HepG2 (cell line): ENCODE measurements around the gene MGST2. TPM values are rescaled to one million over a fixed set of nuclear protein-coding genes. Genes with fewer than 3 reads are reported as not detected.
A peak's percentile ranks its signal among the peaks of the same experiment; 100 is the strongest.

Source experiments
- ARNTL ChIP-seq: sonication (generic); formaldehyde crosslinking; IDR thresholded peaks from 2 replicates; pipeline ENCODE4 v1.4.0; 2020; ENCODE audit warnings: mild to moderate bottlenecking, missing genetic modification reagents
- ETV6 ChIP-seq: sonication (generic); formaldehyde crosslinking; conservative IDR thresholded peaks from 2 replicates; pipeline ENCODE4 v1.4.0; 2020; ENCODE audit warnings: missing genetic modification reagents
- GATA4 ChIP-seq: sonication (generic); IDR thresholded peaks from 2 replicates; pipeline ENCODE4 v1.6.1; 2016; ENCODE audit warnings: antibody characterized with exemption, low read depth, borderline replicate concordance
- GFI1 ChIP-seq: sonication (generic); formaldehyde crosslinking; IDR thresholded peaks from 2 replicates; pipeline ENCODE4 v1.5.0; 2020; ENCODE audit warnings: missing genetic modification reagents, mild to moderate bottlenecking, borderline replicate concordance
- NR2F1 ChIP-seq, 2 experiments: fragments of 450-650 bp in 1 of 2; formaldehyde crosslinking in 1 of 2; IDR thresholded peaks; 2 replicates each; pipeline versions ENCODE4 v1.5.0 to v1.6.1; 2016 to 2020; ENCODE audit warnings: mild to moderate bottlenecking in 1 of 2, missing compliant biosample characterization in 1 of 2, missing genetic modification reagents in 1 of 2, moderate library complexity in 1 of 2
- ZEB1 ChIP-seq: IDR thresholded peaks from 2 replicates; pipeline ENCODE4 v1.6.1; 2012; ENCODE audit warnings: mild to moderate bottlenecking, low read depth, inconsistent platforms; ENCODE audit not compliant: insufficient replicate concordance
- ZFP36L1 ChIP-seq: sonication (generic); formaldehyde crosslinking; IDR thresholded peaks from 2 replicates; pipeline ENCODE4 v1.8.0; 2022; ENCODE audit warnings: mild to moderate bottlenecking, missing genetic modification reagents, moderate library complexity
- ZHX1 ChIP-seq: sonication (generic); formaldehyde crosslinking; IDR thresholded peaks from 2 replicates; pipeline ENCODE4 v1.8.1; 2022; ENCODE audit warnings: low read depth, mild to moderate bottlenecking, missing genetic modification reagents
- ZMYM4 ChIP-seq: sonication (generic); formaldehyde crosslinking; IDR thresholded peaks from 2 replicates; pipeline ENCODE4 v1.8.1; 2023; ENCODE audit warnings: mild to moderate bottlenecking, missing genetic modification reagents
- ZNF678 ChIP-seq: sonication (generic); formaldehyde crosslinking; IDR thresholded peaks from 2 replicates; pipeline ENCODE4 v1.4.0; 2020; ENCODE audit warnings: mild to moderate bottlenecking, missing genetic modification reagents
- ZNF747 ChIP-seq: sonication (generic); formaldehyde crosslinking; IDR thresholded peaks from 2 replicates; pipeline ENCODE4 v1.8.1; 2023; ENCODE audit warnings: missing genetic modification reagents, mild to moderate bottlenecking, borderline replicate concordance
- polyA plus RNA-seq, 8 experiments: library from polyadenylated mRNA; depleted of rRNA in 3 of 8; stranded (reverse) in 7 of 8; unstranded in 1 of 8; fragments of >200 nt; fragmentation: Illumina TruSeq in 4 of 8; extraction: Trizol in 4 of 8; gene quantifications; 2 replicates each; pipeline versions ENCODE4 v1.2.1 to v1.2.3, GENCODE V29; 2011 to 2016; ENCODE audit warnings: low read depth in 4 of 8, missing spikeins in 1 of 8, mixed read lengths in 1 of 8; ENCODE audit not compliant: insufficient read depth in 1 of 8
- total RNA-seq, 5 experiments: library from RNA; depleted of rRNA; stranded (reverse); fragments of >200 nt; fragmentation: Illumina TruSeq; extraction: Trizol; gene quantifications; 2 replicates each; pipeline ENCODE4 v1.2.3, GENCODE V29; 2016; ENCODE audit warnings: low read depth in 1 of 5
- TF ChIP-seq, protein P1 (sequence below): sonication (generic); formaldehyde crosslinking; conservative IDR thresholded peaks from 2 replicates; pipeline ENCODE4 v1.4.0; 2020; ENCODE audit warnings: mild to moderate bottlenecking, missing genetic modification reagents, moderate library complexity
- TF ChIP-seq, protein P2 (sequence below): sonication (generic); formaldehyde crosslinking; IDR thresholded peaks from 2 replicates; pipeline ENCODE4 v1.4.0; 2020; ENCODE audit warnings: missing genetic modification reagents

The MGST2 gene
- total and polyA plus RNA-seq, 2 of the 13 experiments (the other 11 are each of a cell fraction or from before 2014, with no cell fraction given), result 205 to 416 TPM

DNA sequence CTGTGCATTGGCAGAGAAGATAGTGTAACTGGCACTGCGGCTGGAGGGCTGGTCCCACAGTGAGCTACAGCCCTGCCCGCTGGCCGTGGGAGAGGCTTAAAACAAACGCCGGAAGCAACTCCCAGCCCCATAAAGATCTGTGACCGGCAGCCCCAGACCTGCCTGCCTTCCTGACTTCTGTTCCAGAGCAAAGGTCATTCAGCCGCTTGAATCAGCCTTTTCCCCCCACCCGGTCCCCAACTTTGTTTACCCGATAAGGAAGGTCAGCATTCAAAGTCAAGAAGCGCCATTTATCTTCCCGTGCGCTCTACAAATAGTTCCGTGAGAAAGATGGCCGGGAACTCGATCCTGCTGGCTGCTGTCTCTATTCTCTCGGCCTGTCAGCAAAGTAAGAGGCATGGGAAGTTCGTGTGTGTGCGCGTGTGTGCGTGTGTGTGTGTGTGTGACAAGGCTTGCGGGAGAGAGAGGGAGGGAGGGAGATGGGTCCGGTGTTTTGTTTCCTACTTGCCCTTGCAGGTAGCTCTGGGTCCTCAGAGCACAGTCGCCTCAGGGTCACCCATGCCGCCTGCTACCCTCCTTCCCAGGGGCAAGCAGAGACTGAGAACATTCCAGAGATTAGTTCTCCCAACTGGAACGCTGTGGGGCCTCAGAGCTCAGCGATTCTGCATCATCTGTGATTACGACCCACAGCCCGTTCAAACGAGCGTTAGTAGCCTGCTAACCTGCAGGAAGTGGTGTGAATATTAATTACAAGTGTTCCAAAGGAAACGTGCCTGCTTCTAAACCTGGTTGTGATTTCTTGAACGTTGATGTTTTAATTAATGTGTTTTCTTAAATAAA lies at the start of gene MGST2 (continued):
- 0 out of 2 replicates have a peak, but pooled peaks have one; percentile 74 for TF ChIP-seq ZNF747
- no peak; the same call in 1 of the 2 replicates for TF ChIP-seq ETV6 (CRISPR knock-in tag)
- TF ChIP-seq NR2F1 (CRISPR knock-in tag; IDR thresholded peaks at IDR 0.05), result peak; percentile 68 to 87; a peak in 3 of 4 replicates
- TF ChIP-seq GFI1 (CRISPR knock-in tag), result peak; percentile 80; the same call in 1 of the 2 replicates
- peak; percentile 78 for TF ChIP-seq ARNTL (CRISPR knock-in tag)
- peak; percentile 82 for TF ChIP-seq ZMYM4
- TF ChIP-seq, protein P1, sequence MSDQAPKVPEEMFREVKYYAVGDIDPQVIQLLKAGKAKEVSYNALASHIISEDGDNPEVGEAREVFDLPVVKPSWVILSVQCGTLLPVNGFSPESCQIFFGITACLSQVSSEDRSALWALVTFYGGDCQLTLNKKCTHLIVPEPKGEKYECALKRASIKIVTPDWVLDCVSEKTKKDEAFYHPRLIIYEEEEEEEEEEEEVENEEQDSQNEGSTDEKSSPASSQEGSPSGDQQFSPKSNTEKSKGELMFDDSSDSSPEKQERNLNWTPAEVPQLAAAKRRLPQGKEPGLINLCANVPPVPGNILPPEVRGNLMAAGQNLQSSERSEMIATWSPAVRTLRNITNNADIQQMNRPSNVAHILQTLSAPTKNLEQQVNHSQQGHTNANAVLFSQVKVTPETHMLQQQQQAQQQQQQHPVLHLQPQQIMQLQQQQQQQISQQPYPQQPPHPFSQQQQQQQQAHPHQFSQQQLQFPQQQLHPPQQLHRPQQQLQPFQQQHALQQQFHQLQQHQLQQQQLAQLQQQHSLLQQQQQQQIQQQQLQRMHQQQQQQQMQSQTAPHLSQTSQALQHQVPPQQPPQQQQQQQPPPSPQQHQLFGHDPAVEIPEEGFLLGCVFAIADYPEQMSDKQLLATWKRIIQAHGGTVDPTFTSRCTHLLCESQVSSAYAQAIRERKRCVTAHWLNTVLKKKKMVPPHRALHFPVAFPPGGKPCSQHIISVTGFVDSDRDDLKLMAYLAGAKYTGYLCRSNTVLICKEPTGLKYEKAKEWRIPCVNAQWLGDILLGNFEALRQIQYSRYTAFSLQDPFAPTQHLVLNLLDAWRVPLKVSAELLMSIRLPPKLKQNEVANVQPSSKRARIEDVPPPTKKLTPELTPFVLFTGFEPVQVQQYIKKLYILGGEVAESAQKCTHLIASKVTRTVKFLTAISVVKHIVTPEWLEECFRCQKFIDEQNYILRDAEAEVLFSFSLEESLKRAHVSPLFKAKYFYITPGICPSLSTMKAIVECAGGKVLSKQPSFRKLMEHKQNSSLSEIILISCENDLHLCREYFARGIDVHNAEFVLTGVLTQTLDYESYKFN (CRISPR knock-in tag), result peak; percentile 98
- TF ChIP-seq ZFP36L1 (CRISPR knock-in tag), result peak; percentile 73; the same call in 1 of the 2 replicates
- peak; percentile 95; the same call in 1 of the 2 replicates for TF ChIP-seq GATA4
- peak; percentile 81 for TF ChIP-seq ZEB1
- TF ChIP-seq, protein P2, sequence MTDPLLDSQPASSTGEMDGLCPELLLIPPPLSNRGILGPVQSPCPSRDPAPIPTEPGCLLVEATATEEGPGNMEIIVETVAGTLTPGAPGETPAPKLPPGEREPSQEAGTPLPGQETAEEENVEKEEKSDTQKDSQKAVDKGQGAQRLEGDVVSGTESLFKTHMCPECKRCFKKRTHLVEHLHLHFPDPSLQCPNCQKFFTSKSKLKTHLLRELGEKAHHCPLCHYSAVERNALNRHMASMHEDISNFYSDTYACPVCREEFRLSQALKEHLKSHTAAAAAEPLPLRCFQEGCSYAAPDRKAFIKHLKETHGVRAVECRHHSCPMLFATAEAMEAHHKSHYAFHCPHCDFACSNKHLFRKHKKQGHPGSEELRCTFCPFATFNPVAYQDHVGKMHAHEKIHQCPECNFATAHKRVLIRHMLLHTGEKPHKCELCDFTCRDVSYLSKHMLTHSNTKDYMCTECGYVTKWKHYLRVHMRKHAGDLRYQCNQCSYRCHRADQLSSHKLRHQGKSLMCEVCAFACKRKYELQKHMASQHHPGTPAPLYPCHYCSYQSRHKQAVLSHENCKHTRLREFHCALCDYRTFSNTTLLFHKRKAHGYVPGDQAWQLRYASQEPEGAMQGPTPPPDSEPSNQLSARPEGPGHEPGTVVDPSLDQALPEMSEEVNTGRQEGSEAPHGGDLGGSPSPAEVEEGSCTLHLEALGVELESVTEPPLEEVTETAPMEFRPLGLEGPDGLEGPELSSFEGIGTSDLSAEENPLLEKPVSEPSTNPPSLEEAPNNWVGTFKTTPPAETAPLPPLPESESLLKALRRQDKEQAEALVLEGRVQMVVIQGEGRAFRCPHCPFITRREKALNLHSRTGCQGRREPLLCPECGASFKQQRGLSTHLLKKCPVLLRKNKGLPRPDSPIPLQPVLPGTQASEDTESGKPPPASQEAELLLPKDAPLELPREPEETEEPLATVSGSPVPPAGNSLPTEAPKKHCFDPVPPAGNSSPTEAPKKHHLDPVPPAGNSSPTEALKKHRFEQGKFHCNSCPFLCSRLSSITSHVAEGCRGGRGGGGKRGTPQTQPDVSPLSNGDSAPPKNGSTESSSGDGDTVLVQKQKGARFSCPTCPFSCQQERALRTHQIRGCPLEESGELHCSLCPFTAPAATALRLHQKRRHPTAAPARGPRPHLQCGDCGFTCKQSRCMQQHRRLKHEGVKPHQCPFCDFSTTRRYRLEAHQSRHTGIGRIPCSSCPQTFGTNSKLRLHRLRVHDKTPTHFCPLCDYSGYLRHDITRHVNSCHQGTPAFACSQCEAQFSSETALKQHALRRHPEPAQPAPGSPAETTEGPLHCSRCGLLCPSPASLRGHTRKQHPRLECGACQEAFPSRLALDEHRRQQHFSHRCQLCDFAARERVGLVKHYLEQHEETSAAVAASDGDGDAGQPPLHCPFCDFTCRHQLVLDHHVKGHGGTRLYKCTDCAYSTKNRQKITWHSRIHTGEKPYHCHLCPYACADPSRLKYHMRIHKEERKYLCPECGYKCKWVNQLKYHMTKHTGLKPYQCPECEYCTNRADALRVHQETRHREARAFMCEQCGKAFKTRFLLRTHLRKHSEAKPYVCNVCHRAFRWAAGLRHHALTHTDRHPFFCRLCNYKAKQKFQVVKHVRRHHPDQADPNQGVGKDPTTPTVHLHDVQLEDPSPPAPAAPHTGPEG (CRISPR knock-in tag), result 0 out of 2 replicates have a peak, but pooled peaks have one; percentile 47
- no peak for TF ChIP-seq ZHX1 (CRISPR knock-in tag)
- no peak for TF ChIP-seq ZNF678 (CRISPR knock-in tag)
